H1 (cell line): Measurements from ENCODE around the gene BLOC1S4. TPM values are rescaled to one million over a fixed set of nuclear protein-coding genes. Genes with fewer than 3 reads are reported as not detected.

Experiments used
- BACH1 ChIP-seq: IDR thresholded peaks from 2 replicates; pipeline ENCODE4 v1.6.1; 2012; ENCODE audit warnings: low read length, improper control_type of control experiment
- CREB1 ChIP-seq: IDR thresholded peaks from 2 replicates; pipeline ENCODE4 v1.6.1; 2012; ENCODE audit warnings: inconsistent platforms
- GABPA ChIP-seq: IDR thresholded peaks from 2 replicates; pipeline ENCODE4 v1.6.1; 2011; ENCODE audit warnings: mild to moderate bottlenecking, low read length, moderate library complexity, borderline replicate concordance; ENCODE audit not compliant: insufficient read depth
- TCF12 ChIP-seq: IDR thresholded peaks from 2 replicates; pipeline ENCODE4 v1.6.1; 2011; ENCODE audit warnings: low read depth, mild to moderate bottlenecking, low read length
- polyA plus RNA-seq, 7 experiments: library from polyadenylated mRNA; depleted of rRNA in 3 of 7; stranded (reverse) in 5 of 7; unstranded in 2 of 7; fragments of >200 nt in 5 of 7; fragments of 200-250 nt in 2 of 7; gene quantifications; 1 replicate in 5 of 7; 2 replicates in 1 of 7; 4 replicates in 1 of 7; pipeline versions ENCODE4 v1.2.1 to v1.2.3, GENCODE V29; 2011 to 2013; ENCODE audit warnings: missing spikeins in 2 of 7, mixed read lengths in 2 of 7
- total RNA-seq: library from RNA; stranded (reverse); fragmentation: NEBNext Ultra II Directional; extraction: Animal tissue kit (Norgen Biotek cat#: 25700); gene quantifications from 2 replicates; pipeline ENCODE4 v1.2.1, GENCODE V29; 2021

The BLOC1S4 gene
- total and polyA plus RNA-seq, 2 of the 8 experiments (the other 6 are each of a cell fraction or from before 2014, with no cell fraction given) = 19.1 to 27.8 TPM

DNA sequence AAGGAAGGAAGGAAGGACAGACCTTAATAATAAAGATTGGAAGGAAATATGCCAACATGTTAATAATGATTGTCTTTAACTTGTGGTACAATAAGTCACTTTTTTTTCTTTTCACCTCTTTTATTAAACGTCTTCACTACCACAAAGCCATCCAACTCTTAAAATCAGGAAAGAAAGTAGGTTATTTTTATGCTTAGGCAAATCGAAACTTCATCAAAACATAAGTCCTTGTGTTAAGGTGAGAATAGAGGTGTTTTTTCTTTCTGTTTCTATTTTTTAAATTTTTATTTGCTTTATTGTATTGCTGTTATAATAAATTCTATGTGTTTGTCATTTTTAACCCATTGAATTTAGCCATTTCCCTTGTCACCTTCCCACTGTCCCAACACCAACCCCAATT is 26.5 kb downstream of the BLOC1S4 start (continued):
- TF ChIP-seq GABPA (no peak), CREB1 (no peak), TCF12 (no peak), BACH1 (no peak)
